GM10266 (cell line): ENCODE data around the gene RBAK.
"Not testable (repeated sequence)": the region's sequence is repeated elsewhere in the genome, so short reads cannot be mapped to it uniquely, and the experiment has no call there.

Source experiments
- DNase-seq: peaks from one replicate; pipeline ENCODE4 v3.0.0; 2012; ENCODE audit errors: extremely low spot score
- TF ChIP-seq, protein P1 (sequence below): IDR thresholded peaks from 2 replicates; pipeline ENCODE4 v1.5.1; 2012; ENCODE audit warnings: mild to moderate bottlenecking, low read depth; ENCODE audit not compliant: control insufficient read depth, insufficient read depth; ENCODE audit errors: missing control alignments

RBAK gene

DNA sequence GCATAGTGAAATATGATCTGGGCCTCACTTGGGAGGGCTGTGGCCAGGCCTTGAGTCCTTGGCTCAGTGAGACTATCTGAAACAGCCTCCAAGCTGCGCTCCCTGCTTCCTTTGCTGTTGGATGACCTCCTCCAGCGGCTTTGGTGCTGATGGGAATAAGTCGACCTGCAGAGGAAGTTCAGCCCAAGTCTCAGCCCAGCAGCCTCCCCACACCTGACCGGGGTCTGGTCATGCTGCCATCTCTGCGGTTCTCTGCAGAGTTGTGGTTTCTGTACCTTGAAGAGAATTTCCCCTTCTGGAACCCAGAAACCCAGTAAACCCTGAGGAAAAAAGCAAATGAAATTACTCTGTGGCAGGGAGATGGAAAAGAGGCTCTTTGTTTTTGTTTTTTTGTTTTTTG, 4.6 kb upstream of the RBAK start:
- TF ChIP-seq, protein P1, sequence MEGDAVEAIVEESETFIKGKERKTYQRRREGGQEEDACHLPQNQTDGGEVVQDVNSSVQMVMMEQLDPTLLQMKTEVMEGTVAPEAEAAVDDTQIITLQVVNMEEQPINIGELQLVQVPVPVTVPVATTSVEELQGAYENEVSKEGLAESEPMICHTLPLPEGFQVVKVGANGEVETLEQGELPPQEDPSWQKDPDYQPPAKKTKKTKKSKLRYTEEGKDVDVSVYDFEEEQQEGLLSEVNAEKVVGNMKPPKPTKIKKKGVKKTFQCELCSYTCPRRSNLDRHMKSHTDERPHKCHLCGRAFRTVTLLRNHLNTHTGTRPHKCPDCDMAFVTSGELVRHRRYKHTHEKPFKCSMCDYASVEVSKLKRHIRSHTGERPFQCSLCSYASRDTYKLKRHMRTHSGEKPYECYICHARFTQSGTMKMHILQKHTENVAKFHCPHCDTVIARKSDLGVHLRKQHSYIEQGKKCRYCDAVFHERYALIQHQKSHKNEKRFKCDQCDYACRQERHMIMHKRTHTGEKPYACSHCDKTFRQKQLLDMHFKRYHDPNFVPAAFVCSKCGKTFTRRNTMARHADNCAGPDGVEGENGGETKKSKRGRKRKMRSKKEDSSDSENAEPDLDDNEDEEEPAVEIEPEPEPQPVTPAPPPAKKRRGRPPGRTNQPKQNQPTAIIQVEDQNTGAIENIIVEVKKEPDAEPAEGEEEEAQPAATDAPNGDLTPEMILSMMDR: no peak
- DNase-seq: no peak

DNA sequence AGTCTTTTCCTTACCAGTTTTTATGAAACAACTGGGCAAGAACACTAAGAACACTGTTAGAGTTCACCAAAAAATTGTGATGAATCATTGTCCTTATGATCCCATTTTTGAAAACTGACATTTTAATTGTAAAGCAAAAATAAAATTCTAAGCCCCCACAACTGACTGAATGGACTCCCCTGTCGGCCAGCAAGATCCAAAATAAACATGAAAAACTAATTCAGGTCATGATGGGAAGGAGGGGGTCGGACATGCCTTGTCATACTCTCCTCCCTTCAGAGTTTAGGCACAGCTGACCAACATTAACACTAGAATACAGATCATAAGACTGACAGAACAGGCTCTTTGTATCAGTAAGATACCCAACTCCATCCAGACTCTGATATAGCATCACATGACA, 2.0 kb upstream of the RBAK start:
- TF ChIP-seq, protein P1: no peak
- DNase-seq: no peak

DNA sequence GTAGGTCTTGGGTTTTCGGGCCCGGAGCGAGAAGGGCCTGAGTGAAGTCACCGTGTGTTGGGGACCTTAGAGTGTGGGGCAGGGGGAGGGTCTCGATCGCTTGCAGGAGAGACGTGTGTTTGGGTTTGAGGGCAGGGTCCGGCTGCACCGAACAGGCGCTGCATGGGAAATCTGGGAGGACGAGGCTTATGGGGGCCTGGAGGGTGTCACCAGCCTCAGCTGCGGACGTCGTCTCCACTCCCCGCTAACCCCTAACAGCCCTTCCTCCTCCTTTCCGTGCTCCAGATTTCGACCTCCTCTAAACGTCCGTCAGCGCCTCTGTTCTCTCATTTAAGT, 705 bp downstream of the RBAK start:
- DNase-seq: not testable (repeated sequence)

DNA sequence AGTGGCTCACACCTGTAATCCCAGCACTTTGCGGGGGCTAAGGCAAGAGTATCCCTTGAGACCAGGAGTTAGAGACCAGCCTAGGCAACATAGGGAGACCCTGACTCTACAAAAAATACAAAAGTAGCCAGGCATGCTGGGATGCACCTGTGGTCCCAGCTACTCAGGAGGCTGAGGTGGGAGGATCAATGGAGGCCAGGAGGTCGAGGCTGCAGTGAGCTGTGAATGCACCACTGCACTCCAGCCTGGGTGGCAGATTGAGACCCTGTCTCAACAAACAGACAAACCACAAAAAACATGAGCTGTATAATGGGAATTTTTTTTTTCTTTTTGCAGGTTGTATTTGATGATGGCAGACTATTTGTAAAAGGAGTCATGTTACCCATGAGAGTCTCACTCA, 1.5 kb downstream of the RBAK start:
- not testable (repeated sequence) for DNase-seq

DNA sequence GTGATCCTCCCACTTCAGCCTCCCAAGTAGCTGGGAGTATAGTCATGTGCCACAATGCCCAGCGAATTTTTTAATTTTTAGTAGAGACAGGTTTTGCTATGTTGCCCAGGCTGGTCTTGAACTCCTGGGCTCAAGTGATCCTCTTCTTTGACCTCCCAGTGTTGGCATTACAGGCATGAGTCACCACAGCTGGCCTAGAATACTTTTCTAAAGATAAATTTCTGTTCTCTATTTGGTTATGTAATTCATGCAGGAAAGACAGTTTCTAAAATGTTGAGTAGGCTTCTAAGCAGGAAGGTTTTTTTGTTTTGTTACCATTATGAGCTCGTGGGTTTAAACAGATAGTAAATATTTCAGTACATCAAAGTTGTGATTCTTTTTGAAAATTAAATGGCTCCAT, 5.0 kb downstream of the RBAK start:
- DNase-seq: no peak
- TF ChIP-seq, protein P1: no peak

DNA sequence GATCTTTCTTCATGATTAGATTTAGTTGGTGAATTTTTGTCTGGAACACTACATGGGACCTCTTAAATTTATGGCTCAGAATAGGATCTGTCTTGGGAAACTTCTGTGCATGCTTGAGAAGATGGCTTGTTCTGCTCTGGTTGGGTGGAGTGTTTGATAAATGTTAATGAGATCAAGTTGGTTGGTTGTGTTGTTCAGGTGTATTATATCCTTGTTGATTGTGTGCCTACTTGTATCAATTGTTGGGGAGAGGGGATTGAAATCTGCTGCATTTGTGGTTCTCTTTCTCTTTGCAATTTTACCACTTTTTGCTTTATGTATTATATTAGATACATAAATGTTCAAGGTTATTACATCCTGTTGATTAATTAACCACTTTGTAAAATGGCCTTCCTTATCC, 6.1 kb downstream of the RBAK start:
- DNase-seq: not testable (repeated sequence)

DNA sequence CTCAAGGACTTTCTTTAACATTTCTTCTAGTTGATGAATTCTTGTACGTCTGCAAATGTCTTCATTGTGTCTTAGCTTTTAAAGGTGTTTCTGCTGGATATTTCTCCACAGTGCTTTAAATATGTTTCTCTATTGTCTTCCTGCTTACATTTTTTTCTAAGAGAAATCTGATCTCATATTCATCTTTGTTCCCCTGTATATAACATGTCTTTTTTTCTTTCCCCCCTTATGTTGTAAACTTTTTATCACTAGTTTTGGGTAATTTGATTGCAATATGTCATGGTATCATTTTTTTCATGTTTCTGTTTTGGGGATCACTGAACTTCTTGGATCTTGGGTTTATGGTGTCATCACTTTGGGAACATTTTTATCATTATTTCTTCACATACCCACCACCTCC, 7.5 kb downstream of the RBAK start:
- TF ChIP-seq, protein P1: no peak
- DNase-seq: no peak

DNA sequence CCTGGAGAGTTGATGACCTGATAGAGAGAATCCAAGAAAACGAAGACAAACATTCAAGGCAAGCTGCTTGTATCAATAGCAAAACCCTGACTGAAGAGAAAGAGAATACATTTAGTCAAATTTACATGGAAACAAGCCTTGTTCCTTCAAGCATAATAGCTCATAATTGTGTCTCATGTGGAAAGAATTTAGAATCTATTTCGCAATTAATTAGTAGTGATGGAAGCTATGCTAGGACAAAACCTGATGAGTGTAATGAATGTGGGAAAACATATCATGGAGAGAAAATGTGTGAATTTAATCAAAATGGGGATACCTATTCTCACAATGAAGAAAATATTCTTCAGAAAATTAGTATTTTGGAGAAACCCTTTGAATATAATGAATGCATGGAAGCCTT, 18.0 kb downstream of the RBAK start:
- no peak for DNase-seq

DNA sequence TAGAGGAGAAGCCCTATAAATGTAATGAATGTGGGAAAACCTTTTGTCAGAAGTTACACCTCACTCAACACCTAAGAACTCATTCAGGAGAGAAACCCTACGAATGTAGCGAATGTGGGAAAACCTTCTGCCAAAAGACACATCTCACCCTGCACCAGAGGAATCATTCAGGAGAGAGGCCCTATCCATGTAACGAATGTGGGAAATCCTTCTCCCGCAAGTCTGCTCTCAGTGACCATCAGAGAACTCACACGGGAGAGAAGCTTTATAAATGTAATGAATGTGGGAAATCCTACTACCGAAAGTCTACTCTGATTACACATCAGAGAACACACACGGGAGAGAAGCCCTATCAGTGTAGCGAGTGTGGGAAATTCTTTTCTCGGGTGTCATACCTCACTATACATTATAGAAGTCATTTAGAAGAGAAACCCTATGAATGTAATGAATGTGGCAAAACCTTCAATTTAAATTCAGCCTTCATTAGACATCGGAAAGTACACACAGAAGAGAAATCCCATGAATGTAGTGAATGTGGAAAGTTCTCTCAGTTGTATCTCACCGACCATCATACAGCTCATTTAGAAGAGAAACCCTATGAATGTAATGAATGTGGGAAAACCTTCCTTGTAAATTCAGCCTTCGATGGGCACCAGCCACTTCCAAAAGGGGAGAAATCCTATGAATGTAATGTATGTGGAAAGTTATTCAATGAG, 18.9 kb downstream of the RBAK start:
- TF ChIP-seq, protein P1: no peak
- no peak for DNase-seq

More for the DNA sequence above, 18.0 kb downstream of the RBAK start:
- TF ChIP-seq, protein P1: no peak
